Measurements from ENCODE around the gene SHISA9. TPM values are rescaled to one million over a fixed set of nuclear protein-coding genes. Genes with fewer than 3 reads are reported as not detected.

SHISA9 gene
- total RNA-seq, 1 experiment from 2014 or later: 0.29 TPM

GRCh38 chr16:13049688-13050087 lies 148.3 kb downstream of the SHISA9 start:
- Histone ChIP-seq H3K4me1 (no peaks in the 10 kb centered on the region), H3K9me3 (no peaks in the 10 kb centered on the region), H3K36me3 (ENCODE audit: control insufficient read depth, insufficient read depth, low read length) (no peaks in the 10 kb centered on the region), H3K27me3 (replicated peaks; ENCODE audit: control insufficient read depth, insufficient read depth, low read length) (no peaks in the 10 kb centered on the region), H3K4me3 (ENCODE audit: low read depth, low read length) (no peak overlapping the region)
- H3K9me3 Mint-ChIP-seq (ENCODE audit: unreplicated experiment): no peaks in the 10 kb centered on the region
- POLR2A ChIA-PET: no interaction called here
- no peaks in the 10 kb centered on the region for H3K4me1 Mint-ChIP-seq (ENCODE audit: low read depth, unreplicated experiment)
- intact Hi-C loops (cut with micrococcal nuclease; ENCODE audit: unreplicated experiment): no loop called here
- CTCF ChIA-PET: no interaction called here
- no TSS peak for BruUV-seq (replicated peaks)
- H3K27me3 Mint-ChIP-seq (ENCODE audit: insufficient read depth, unreplicated experiment): peaks cover 5% of the 10 kb centered on the region
- no peak for DNase-seq
- no peak overlapping the region for H3K4me3 Mint-ChIP-seq (ENCODE audit: unreplicated experiment)
- no peak overlapping the region for H3K27ac Mint-ChIP-seq (ENCODE audit: unreplicated experiment)
- no peak for TF ChIP-seq CTCF (IDR thresholded peaks at IDR 0.05; ENCODE audit: insufficient read depth in 1 of 2, low read depth in 1 of 2, low read length in 1 of 2, severe bottlenecking in 1 of 2, unreplicated experiment in 1 of 2)
- no peaks in the 10 kb centered on the region for H3K36me3 Mint-ChIP-seq (ENCODE audit: insufficient read depth, unreplicated experiment)

GRCh38 chr16:13052431-13052830 lies 151.0 kb downstream of the SHISA9 start:
- ChIA-PET POLR2A (no interaction called here), CTCF (no interaction called here)
- no peaks in the 10 kb centered on the region for H3K27me3 ChIP-seq (replicated peaks; ENCODE audit: control insufficient read depth, insufficient read depth, low read length)
- no peaks in the 10 kb centered on the region for H3K36me3 ChIP-seq (ENCODE audit: control insufficient read depth, insufficient read depth, low read length)
- DNase-seq: no peak
- no peak overlapping the region for H3K4me3 ChIP-seq (ENCODE audit: low read depth, low read length)
- H3K9me3 ChIP-seq: no peaks in the 10 kb centered on the region
- Mint-ChIP-seq H3K36me3 (ENCODE audit: insufficient read depth, unreplicated experiment) (no peaks in the 10 kb centered on the region), H3K4me3 (ENCODE audit: unreplicated experiment) (no peak overlapping the region), H3K9me3 (ENCODE audit: unreplicated experiment) (no peaks in the 10 kb centered on the region), H3K27ac (ENCODE audit: unreplicated experiment) (no peak overlapping the region), H3K27me3 (ENCODE audit: insufficient read depth, unreplicated experiment) (peaks cover 5% of the 10 kb centered on the region), H3K4me1 (ENCODE audit: low read depth, unreplicated experiment) (no peaks in the 10 kb centered on the region)
- no peak for TF ChIP-seq CTCF (IDR thresholded peaks at IDR 0.05; ENCODE audit: insufficient read depth in 1 of 2, low read depth in 1 of 2, low read length in 1 of 2, severe bottlenecking in 1 of 2, unreplicated experiment in 1 of 2)
- BruUV-seq (replicated peaks): no TSS peak
- H3K4me1 ChIP-seq: no peaks in the 10 kb centered on the region
- intact Hi-C loops (cut with micrococcal nuclease; ENCODE audit: unreplicated experiment): no loop called here

- Histone ChIP-seq H3K9me3 (no peaks in the 10 kb centered on the region), H3K4me3 (ENCODE audit: low read depth, low read length) (no peak overlapping the region), H3K4me1 (no peaks in the 10 kb centered on the region), H3K36me3 (ENCODE audit: control insufficient read depth, insufficient read depth, low read length) (no peaks in the 10 kb centered on the region), H3K27me3 (replicated peaks; ENCODE audit: control insufficient read depth, insufficient read depth, low read length) (no peaks in the 10 kb centered on the region)
- no peaks in the 10 kb centered on the region for H3K4me1 Mint-ChIP-seq (ENCODE audit: low read depth, unreplicated experiment)
- H3K9me3 Mint-ChIP-seq (ENCODE audit: unreplicated experiment): no peaks in the 10 kb centered on the region
- BruUV-seq (replicated peaks): no TSS peak
- ChIA-PET CTCF (no interaction called here), POLR2A (no interaction called here)
- peaks cover 5% of the 10 kb centered on the region for H3K27me3 Mint-ChIP-seq (ENCODE audit: insufficient read depth, unreplicated experiment)
- H3K4me3 Mint-ChIP-seq (ENCODE audit: unreplicated experiment): no peak overlapping the region
- DNase-seq: no peak
- intact Hi-C loops (cut with micrococcal nuclease; ENCODE audit: unreplicated experiment): no loop called here
- TF ChIP-seq CTCF (IDR thresholded peaks at IDR 0.05; ENCODE audit: insufficient read depth in 1 of 2, low read depth in 1 of 2, low read length in 1 of 2, severe bottlenecking in 1 of 2, unreplicated experiment in 1 of 2): no peak
- no peak overlapping the region for H3K27ac Mint-ChIP-seq (ENCODE audit: unreplicated experiment)
- no peaks in the 10 kb centered on the region for H3K36me3 Mint-ChIP-seq (ENCODE audit: insufficient read depth, unreplicated experiment)
Observed at GRCh38 chr16:13055480-13055879, 154.1 kb downstream of the SHISA9 start.
